H1 (cell line): ENCODE measurements around the gene PELO.

Source experiments
- BRCA1 ChIP-seq: IDR thresholded peaks from 2 replicates; pipeline ENCODE4 v1.6.1; 2012; ENCODE audit warnings: low read depth, low read length, improper control_type of control experiment
- FOSL1 ChIP-seq: IDR thresholded peaks from 2 replicates; pipeline ENCODE4 v1.6.1; 2011; ENCODE audit warnings: mild to moderate bottlenecking, low read depth, low read length, moderate library complexity; ENCODE audit not compliant: insufficient read depth
- GTF2F1 ChIP-seq: IDR thresholded peaks from 2 replicates; pipeline ENCODE4 v1.6.1; 2012; ENCODE audit warnings: low read depth, low read length, improper control_type of control experiment, borderline replicate concordance
- NANOG ChIP-seq: IDR thresholded peaks from 2 replicates; pipeline ENCODE4 v1.6.1; 2011; ENCODE audit warnings: low read length, low read depth, mild to moderate bottlenecking, inconsistent platforms; ENCODE audit not compliant: insufficient read depth, poor library complexity, severe bottlenecking
- POLR2A ChIP-seq, 2 experiments: IDR thresholded peaks; 1 replicate in 1 of 2; 2 replicates in 1 of 2; pipeline ENCODE4 v1.6.1; 2011; ENCODE audit warnings: low read depth in 2 of 2, low read length in 2 of 2, mild to moderate bottlenecking in 2 of 2; ENCODE audit errors: control extremely low read depth in 1 of 2
- POLR2AphosphoS5 ChIP-seq: IDR thresholded peaks from 2 replicates; pipeline ENCODE4 v1.6.1; 2011; ENCODE audit warnings: low read depth, low read length
- TAF1 ChIP-seq: IDR thresholded peaks from 2 replicates; pipeline ENCODE4 v1.6.1; 2011; ENCODE audit warnings: mild to moderate bottlenecking, low read depth, low read length
- YY1 ChIP-seq: IDR thresholded peaks from 2 replicates; pipeline ENCODE4 v1.6.1; 2011; ENCODE audit warnings: low read depth, mild to moderate bottlenecking, low read length
- ZNF274 ChIP-seq: IDR thresholded peaks from 2 replicates; pipeline ENCODE4 v1.7.0; 2012; ENCODE audit warnings: low read length, borderline replicate concordance; ENCODE audit errors: extremely low read depth
- TF ChIP-seq, protein P1 (sequence below), 3 experiments: IDR thresholded peaks; 1 replicate in 2 of 3; 2 replicates in 1 of 3; pipeline versions ENCODE4 v1.5.1 to v1.6.1; 2011; ENCODE audit warnings: low read length in 3 of 3, mild to moderate bottlenecking in 3 of 3, inconsistent platforms in 2 of 3, low read depth in 1 of 3, moderate library complexity in 1 of 3; ENCODE audit not compliant: insufficient read depth in 1 of 3; ENCODE audit errors: control extremely low read depth in 1 of 3
- TF ChIP-seq, protein P2 (sequence below): IDR thresholded peaks from 2 replicates; pipeline ENCODE4 v1.6.1; 2012; ENCODE audit warnings: low read length, inconsistent platforms

DNA sequence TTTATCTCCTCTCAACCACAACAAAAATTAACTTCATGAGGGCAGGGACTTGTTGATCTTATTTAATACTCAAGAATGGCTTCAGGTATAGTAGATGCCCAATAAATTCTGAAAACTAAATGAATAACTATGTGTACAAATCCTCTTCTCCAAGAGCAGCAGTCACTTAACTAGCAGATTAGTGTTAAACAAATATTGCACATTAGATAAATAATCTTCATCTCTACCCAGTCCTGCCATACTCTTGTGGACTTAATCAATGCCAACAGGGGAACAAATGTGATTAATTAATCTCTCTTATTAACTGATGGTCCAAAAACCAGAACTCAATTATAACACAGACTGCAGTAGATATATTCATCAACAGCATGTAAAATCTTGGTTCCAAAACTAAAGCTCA lies 15.0 kb upstream of the PELO start:
- TF ChIP-seq POLR2AphosphoS5 (no peak), POLR2A (IDR thresholded peaks at IDR 0.05; ENCODE audit: control extremely low read depth in 1 of 2, low read depth in 2 of 2, low read length in 2 of 2) (no peak), TAF1 (no peak), ZNF274 (no peak), YY1 (no peak), GTF2F1 (no peak), FOSL1 (no peak), NANOG (no peak), BRCA1 (no peak)
- TF ChIP-seq, protein P1, sequence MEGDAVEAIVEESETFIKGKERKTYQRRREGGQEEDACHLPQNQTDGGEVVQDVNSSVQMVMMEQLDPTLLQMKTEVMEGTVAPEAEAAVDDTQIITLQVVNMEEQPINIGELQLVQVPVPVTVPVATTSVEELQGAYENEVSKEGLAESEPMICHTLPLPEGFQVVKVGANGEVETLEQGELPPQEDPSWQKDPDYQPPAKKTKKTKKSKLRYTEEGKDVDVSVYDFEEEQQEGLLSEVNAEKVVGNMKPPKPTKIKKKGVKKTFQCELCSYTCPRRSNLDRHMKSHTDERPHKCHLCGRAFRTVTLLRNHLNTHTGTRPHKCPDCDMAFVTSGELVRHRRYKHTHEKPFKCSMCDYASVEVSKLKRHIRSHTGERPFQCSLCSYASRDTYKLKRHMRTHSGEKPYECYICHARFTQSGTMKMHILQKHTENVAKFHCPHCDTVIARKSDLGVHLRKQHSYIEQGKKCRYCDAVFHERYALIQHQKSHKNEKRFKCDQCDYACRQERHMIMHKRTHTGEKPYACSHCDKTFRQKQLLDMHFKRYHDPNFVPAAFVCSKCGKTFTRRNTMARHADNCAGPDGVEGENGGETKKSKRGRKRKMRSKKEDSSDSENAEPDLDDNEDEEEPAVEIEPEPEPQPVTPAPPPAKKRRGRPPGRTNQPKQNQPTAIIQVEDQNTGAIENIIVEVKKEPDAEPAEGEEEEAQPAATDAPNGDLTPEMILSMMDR (IDR thresholded peaks at IDR 0.05; ENCODE audit: control extremely low read depth in 1 of 3, insufficient read depth in 1 of 3, low read depth in 1 of 3, low read length in 3 of 3) = no peak
- TF ChIP-seq, protein P2, sequence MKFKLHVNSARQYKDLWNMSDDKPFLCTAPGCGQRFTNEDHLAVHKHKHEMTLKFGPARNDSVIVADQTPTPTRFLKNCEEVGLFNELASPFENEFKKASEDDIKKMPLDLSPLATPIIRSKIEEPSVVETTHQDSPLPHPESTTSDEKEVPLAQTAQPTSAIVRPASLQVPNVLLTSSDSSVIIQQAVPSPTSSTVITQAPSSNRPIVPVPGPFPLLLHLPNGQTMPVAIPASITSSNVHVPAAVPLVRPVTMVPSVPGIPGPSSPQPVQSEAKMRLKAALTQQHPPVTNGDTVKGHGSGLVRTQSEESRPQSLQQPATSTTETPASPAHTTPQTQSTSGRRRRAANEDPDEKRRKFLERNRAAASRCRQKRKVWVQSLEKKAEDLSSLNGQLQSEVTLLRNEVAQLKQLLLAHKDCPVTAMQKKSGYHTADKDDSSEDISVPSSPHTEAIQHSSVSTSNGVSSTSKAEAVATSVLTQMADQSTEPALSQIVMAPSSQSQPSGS = no peak
